GM23338 (cell line): Measurements from ENCODE around the gene TMEM63B. TPM values are rescaled to one million over a fixed set of nuclear protein-coding genes. Genes with fewer than 3 reads are reported as not detected.

ENCODE experiments used
- ATAC-seq: fragments of 200-7000 bp; cut with Tn5 transposase; 3 replicates; pipeline ENCODE4 v1.9.1; 2020
- DNase-seq: peaks from one replicate; pipeline ENCODE4 v3.0.0-alpha.2; 2015; ENCODE audit warnings: low spot score
- H2AFZ ChIP-seq: fragments of 200-600 bp; sonication (generic); 2 replicates; pipeline ENCODE4 v1.8.0; 2016; ENCODE audit warnings: antibody characterized with exemption, mild to moderate bottlenecking, moderate library complexity
- H3F3A ChIP-seq: fragments of 200-600 bp; sonication (generic); replicated peaks from 2 replicates; pipeline ENCODE4 v1.8.0; 2017; ENCODE audit warnings: antibody characterized with exemption, mixed run types, low read depth
- H3K27ac ChIP-seq: fragments of 200-600 bp; sonication (generic); 2 replicates; pipeline ENCODE4 v1.6.1; 2016; ENCODE audit warnings: low read depth
- H3K27me3 ChIP-seq: fragments of 200-600 bp; sonication (generic); 2 replicates; pipeline ENCODE4 v1.8.0; 2016; ENCODE audit warnings: mild to moderate bottlenecking, mixed run types, moderate library complexity; ENCODE audit not compliant: insufficient read depth
- H3K36me3 ChIP-seq: fragments of 200-600 bp; sonication (generic); 2 replicates; pipeline ENCODE4 v1.8.0; 2016; ENCODE audit warnings: mild to moderate bottlenecking; ENCODE audit not compliant: insufficient read depth
- H3K4me1 ChIP-seq: fragments of 200-600 bp; sonication (generic); 2 replicates; pipeline ENCODE4 v1.8.0; 2016; ENCODE audit warnings: mild to moderate bottlenecking, moderate library complexity; ENCODE audit not compliant: insufficient read depth
- H3K4me2 ChIP-seq: fragments of 200-600 bp; sonication (generic); 2 replicates; pipeline ENCODE4 v1.7.1; 2017; ENCODE audit warnings: mixed run types
- H3K4me3 ChIP-seq: fragments of 200-600 bp; sonication (generic); 2 replicates; pipeline ENCODE4 v1.6.1; 2016; ENCODE audit warnings: mixed run types
- H3K79me2 ChIP-seq: fragments of 200-600 bp; sonication (generic); replicated peaks from 2 replicates; pipeline ENCODE4 v1.8.0; 2017; ENCODE audit warnings: mild to moderate bottlenecking; ENCODE audit not compliant: insufficient read depth
- H3K9me2 ChIP-seq: fragments of 200-600 bp; sonication (generic); 2 replicates; pipeline ENCODE4 v1.8.0; 2017; ENCODE audit not compliant: insufficient read depth
- H4K20me1 ChIP-seq: fragments of 200-600 bp; sonication (generic); replicated peaks from 2 replicates; pipeline ENCODE4 v1.8.0; 2017; ENCODE audit warnings: mild to moderate bottlenecking; ENCODE audit not compliant: insufficient read depth
- H3K27ac Mint-ChIP-seq: 2 replicates; pipeline ENCODE4 v1.8.0; 2020; ENCODE audit warnings: inconsistent platforms, mild to moderate bottlenecking, moderate library complexity, mixed read lengths
- H3K27me3 Mint-ChIP-seq: 3 replicates; pipeline ENCODE4 v1.8.0; 2022; ENCODE audit warnings: low read depth, mild to moderate bottlenecking, moderate library complexity, mixed read lengths, inconsistent platforms; ENCODE audit not compliant: insufficient read depth, poor library complexity
- H3K36me3 Mint-ChIP-seq: 3 replicates; pipeline ENCODE4 v1.8.0; 2021; ENCODE audit warnings: low read depth, mild to moderate bottlenecking, inconsistent platforms, moderate library complexity, mixed read lengths
- H3K4me1 Mint-ChIP-seq: 3 replicates; pipeline ENCODE4 v1.8.0; 2020; ENCODE audit warnings: mild to moderate bottlenecking, inconsistent platforms, mixed read lengths
- H3K4me3 Mint-ChIP-seq: 3 replicates; pipeline ENCODE4 v1.8.0; 2021; ENCODE audit warnings: moderate library complexity, mild to moderate bottlenecking, inconsistent platforms, mixed read lengths
- H3K9me3 Mint-ChIP-seq: 3 replicates; pipeline ENCODE4 v1.8.0; 2020; ENCODE audit warnings: moderate library complexity, mild to moderate bottlenecking, inconsistent platforms, mixed read lengths
- CREB1 ChIP-seq: fragments of 250-450 bp; sonication (Bioruptor Pico); IDR thresholded peaks from 2 replicates; pipeline ENCODE4 v1.5.0; 2020; ENCODE audit warnings: low read depth, mild to moderate bottlenecking, moderate library complexity
- ETS1 ChIP-seq: IDR thresholded peaks from 2 replicates; pipeline ENCODE4 v1.6.1; 2016; ENCODE audit warnings: antibody characterized with exemption
- EZH2 ChIP-seq: fragments of 200-600 bp; sonication (generic); IDR thresholded peaks from one replicate; pipeline ENCODE4 v1.8.0; 2017; ENCODE audit warnings: antibody characterized with exemption, mild to moderate bottlenecking, low read depth; ENCODE audit not compliant: unreplicated experiment
- EZH2phosphoT487 ChIP-seq: fragments of 200-600 bp; sonication (generic); IDR thresholded peaks from one replicate; pipeline ENCODE4 v1.8.1; 2018; ENCODE audit warnings: antibody characterized with exemption; ENCODE audit not compliant: unreplicated experiment
- JUNB ChIP-seq: IDR thresholded peaks from one replicate; pipeline ENCODE4 v1.6.1; 2016; ENCODE audit warnings: antibody characterized with exemption; ENCODE audit not compliant: unreplicated experiment
- NANOG ChIP-seq: IDR thresholded peaks from 2 replicates; pipeline ENCODE4 v1.6.1; 2016; ENCODE audit warnings: antibody characterized with exemption, borderline replicate concordance
- POLR2AphosphoS5 ChIP-seq: IDR thresholded peaks from 2 replicates; pipeline ENCODE4 v1.6.1; 2016; ENCODE audit warnings: antibody characterized with exemption, low read depth
- REST ChIP-seq: IDR thresholded peaks from one replicate; pipeline ENCODE4 v1.6.1; 2018; ENCODE audit warnings: antibody characterized with exemption; ENCODE audit not compliant: unreplicated experiment
- STAT1 ChIP-seq: IDR thresholded peaks from one replicate; pipeline ENCODE4 v1.6.1; 2016; ENCODE audit warnings: antibody characterized with exemption; ENCODE audit not compliant: unreplicated experiment
- ZNF114 ChIP-seq: fragments of 250-450 bp; sonication (Bioruptor Pico); IDR thresholded peaks from 2 replicates; pipeline ENCODE4 v1.5.0; 2020; ENCODE audit warnings: mild to moderate bottlenecking, moderate library complexity
- ZNF331 ChIP-seq: fragments of 250-450 bp; sonication (Bioruptor Pico); IDR thresholded peaks from 2 replicates; pipeline ENCODE4 v1.5.0; 2020; ENCODE audit warnings: low read depth, mild to moderate bottlenecking, moderate library complexity
- ZNF462 ChIP-seq: fragments of 250-450 bp; sonication (Bioruptor Pico); IDR thresholded peaks from 2 replicates; pipeline ENCODE4 v1.5.0; 2020; ENCODE audit warnings: mild to moderate bottlenecking, moderate library complexity
- polyA plus RNA-seq: library from polyadenylated mRNA; unstranded; fragments of >200 nt; fragmentation: Nextera tagmentation; extraction: Ambion mirVana; gene quantifications from 2 replicates; pipeline ENCODE4 v1.2.1, GENCODE V29; 2016
- total RNA-seq: library from RNA; depleted of rRNA; stranded (reverse); fragments of >200 nt; shearing (Covaris generic); gene quantifications from 2 replicates; pipeline ENCODE4 v1.2.3, GENCODE V29; 2014

TMEM63B gene
- total and polyA plus RNA-seq, 2 experiments from 2014 or later = 10.1 to 36.0 TPM

GRCh38 chr6:44080561-44081521, 46.5 kb upstream of the TMEM63B start:
- Histone ChIP-seq H2AFZ (no peak overlapping the region), H3K9me2 (no peaks in the 10 kb centered on the region), H3K4me1 (peaks cover 8% of the 10 kb centered on the region), H3K27me3 (peaks cover 6% of the 10 kb centered on the region), H3K4me2 (no peak overlapping the region), H3K36me3 (no peaks in the 10 kb centered on the region), H3K79me2 (no peaks in the 10 kb centered on the region), H4K20me1 (no peaks in the 10 kb centered on the region), H3K27ac (no peak overlapping the region), H3K4me3 (no peak overlapping the region), H3F3A (no peaks in the 10 kb centered on the region)
- TF ChIP-seq NANOG = no peak
- no peak for TF ChIP-seq POLR2AphosphoS5
- no peak for TF ChIP-seq STAT1
- no peak for TF ChIP-seq ZNF114 (CRISPR knock-in tag)
- TF ChIP-seq EZH2 = no peak
- TF ChIP-seq ZNF331 (CRISPR knock-in tag) = no peak
- no peak for TF ChIP-seq JUNB
- TF ChIP-seq EZH2phosphoT487 = no peak
- TF ChIP-seq ETS1 = no peak
- no peak for TF ChIP-seq ZNF462 (CRISPR knock-in tag)
- TF ChIP-seq REST = no peak
- no peak for TF ChIP-seq CREB1 (CRISPR knock-in tag)
- Mint-ChIP-seq H3K4me1 (peaks cover 8% of the 10 kb centered on the region), H3K4me3 (no peak overlapping the region), H3K36me3 (no peaks in the 10 kb centered on the region), H3K27ac (no peak overlapping the region), H3K9me3 (no peaks in the 10 kb centered on the region), H3K27me3 (peaks cover 9% of the 10 kb centered on the region)
- ATAC-seq (no peak), DNase-seq (no peak)
